ENCODE results near the gene TENM4.

TENM4 gene

GRCh38 chr11:78762105-78762504 lies 678.7 kb downstream of the TENM4 start:
- no peak overlapping the region for H3K4me2 ChIP-seq (ENCODE audit: low read length)
- H3K36me3 ChIP-seq (ENCODE audit: control insufficient read depth, low read length): no peaks in the 10 kb centered on the region
- TF ChIP-seq EZH2phosphoT487 (IDR thresholded peaks at IDR 0.05; ENCODE audit: borderline replicate concordance, low read length): no peak
- no peak for TF ChIP-seq CTCF (IDR thresholded peaks at IDR 0.05; ENCODE audit: low read depth, low read length, poor library complexity, severe bottlenecking)
- no peaks in the 10 kb centered on the region for H3K79me2 ChIP-seq (ENCODE audit: control insufficient read depth, low read length)
- no peak overlapping the region for H3K4me3 ChIP-seq (ENCODE audit: low read length)
- H3K9me2 ChIP-seq (replicated peaks; ENCODE audit: control insufficient read depth, low read length): no peaks in the 10 kb centered on the region
- no peaks in the 10 kb centered on the region for H3K9me3 ChIP-seq (ENCODE audit: control insufficient read depth, insufficient read depth, low read length)
- no peaks in the 10 kb centered on the region for H4K20me1 ChIP-seq (ENCODE audit: control insufficient read depth, insufficient read depth, low read depth, low read length)
- no peaks in the 10 kb centered on the region for H3K27me3 ChIP-seq (ENCODE audit: control insufficient read depth, low read length)
- no peak overlapping the region for H3K27ac ChIP-seq (ENCODE audit: low read depth, low read length)
- H3F3A ChIP-seq (ENCODE audit: control insufficient read depth, insufficient read depth): no peaks in the 10 kb centered on the region
- no peaks in the 10 kb centered on the region for H3K4me1 ChIP-seq (ENCODE audit: control insufficient read depth, low read length)

GRCh38 chr11:78759071-78759470 lies 681.8 kb downstream of the TENM4 start:
- Histone ChIP-seq H3K79me2 (ENCODE audit: control insufficient read depth, low read length) (no peaks in the 10 kb centered on the region), H3K9me3 (ENCODE audit: control insufficient read depth, insufficient read depth, low read length) (no peaks in the 10 kb centered on the region), H3K27me3 (ENCODE audit: control insufficient read depth, low read length) (no peaks in the 10 kb centered on the region), H3K4me1 (ENCODE audit: control insufficient read depth, low read length) (no peaks in the 10 kb centered on the region), H4K20me1 (ENCODE audit: control insufficient read depth, insufficient read depth, low read depth, low read length) (no peaks in the 10 kb centered on the region), H3K4me3 (ENCODE audit: low read length) (no peak overlapping the region), H3K27ac (ENCODE audit: low read depth, low read length) (no peak overlapping the region), H3F3A (ENCODE audit: control insufficient read depth, insufficient read depth) (no peaks in the 10 kb centered on the region), H3K9me2 (replicated peaks; ENCODE audit: control insufficient read depth, low read length) (no peaks in the 10 kb centered on the region), H3K4me2 (ENCODE audit: low read length) (no peak overlapping the region), H3K36me3 (ENCODE audit: control insufficient read depth, low read length) (no peaks in the 10 kb centered on the region)
- TF ChIP-seq CTCF (IDR thresholded peaks at IDR 0.05; ENCODE audit: low read depth, low read length, poor library complexity, severe bottlenecking): no peak
- no peak for TF ChIP-seq EZH2phosphoT487 (IDR thresholded peaks at IDR 0.05; ENCODE audit: borderline replicate concordance, low read length)

GRCh38 chr11:78753297-78753696 lies 687.5 kb downstream of the TENM4 start:
- Histone ChIP-seq H3K9me2 (replicated peaks; ENCODE audit: control insufficient read depth, low read length) (no peaks in the 10 kb centered on the region), H3K27me3 (ENCODE audit: control insufficient read depth, low read length) (peaks cover 6% of the 10 kb centered on the region; the same call in 1 of the 2 replicates), H3K79me2 (ENCODE audit: control insufficient read depth, low read length) (no peaks in the 10 kb centered on the region), H3K9me3 (ENCODE audit: control insufficient read depth, insufficient read depth, low read length) (no peaks in the 10 kb centered on the region), H3K36me3 (ENCODE audit: control insufficient read depth, low read length) (no peaks in the 10 kb centered on the region), H3F3A (ENCODE audit: control insufficient read depth, insufficient read depth) (no peaks in the 10 kb centered on the region), H3K4me2 (ENCODE audit: low read length) (no peak overlapping the region), H4K20me1 (ENCODE audit: control insufficient read depth, insufficient read depth, low read depth, low read length) (no peaks in the 10 kb centered on the region), H3K4me3 (ENCODE audit: low read length) (no peak overlapping the region), H3K4me1 (ENCODE audit: control insufficient read depth, low read length) (no peaks in the 10 kb centered on the region), H3K27ac (ENCODE audit: low read depth, low read length) (no peak overlapping the region)
- TF ChIP-seq EZH2phosphoT487 (IDR thresholded peaks at IDR 0.05; ENCODE audit: borderline replicate concordance, low read length): no peak
- no peak for TF ChIP-seq CTCF (IDR thresholded peaks at IDR 0.05; ENCODE audit: low read depth, low read length, poor library complexity, severe bottlenecking)

GRCh38 chr11:78752494-78752893 lies 688.3 kb downstream of the TENM4 start:
- Histone ChIP-seq H3F3A (ENCODE audit: control insufficient read depth, insufficient read depth) (no peaks in the 10 kb centered on the region), H3K36me3 (ENCODE audit: control insufficient read depth, low read length) (no peaks in the 10 kb centered on the region), H3K79me2 (ENCODE audit: control insufficient read depth, low read length) (no peaks in the 10 kb centered on the region), H3K4me1 (ENCODE audit: control insufficient read depth, low read length) (no peaks in the 10 kb centered on the region), H3K9me3 (ENCODE audit: control insufficient read depth, insufficient read depth, low read length) (no peaks in the 10 kb centered on the region), H3K4me2 (ENCODE audit: low read length) (no peak overlapping the region), H4K20me1 (ENCODE audit: control insufficient read depth, insufficient read depth, low read depth, low read length) (no peaks in the 10 kb centered on the region), H3K27me3 (ENCODE audit: control insufficient read depth, low read length) (peaks cover 6% of the 10 kb centered on the region; the same call in 1 of the 2 replicates), H3K9me2 (replicated peaks; ENCODE audit: control insufficient read depth, low read length) (no peaks in the 10 kb centered on the region), H3K4me3 (ENCODE audit: low read length) (no peak overlapping the region), H3K27ac (ENCODE audit: low read depth, low read length) (no peak overlapping the region)
- no peak for TF ChIP-seq EZH2phosphoT487 (IDR thresholded peaks at IDR 0.05; ENCODE audit: borderline replicate concordance, low read length)

All from DOHH2 (cell line).